Adrenal gland (tissue), 19 donors: ENCODE measurements around the gene NDUFB7. TPM values are rescaled to one million over a fixed set of nuclear protein-coding genes. Genes with fewer than 3 reads are reported as not detected.

Source experiments
- DNase-seq, 7 donors: peaks; one replicate each; pipeline ENCODE4 v3.0.0-alpha.2; 2019 to 2020
- H3K27ac ChIP-seq, 5 donors: fragments of 200-600 bp; sonication (generic) in 4 of 5; 1 replicate in 3 of 5; 2 replicates in 2 of 5; pipeline versions ENCODE4 v1.5.1 to v1.8.0; 2016 to 2020; ENCODE audit warnings: mild to moderate bottlenecking in 1 of 5
- H3K27me3 ChIP-seq: fragments of 200-600 bp; 2 replicates; pipeline ENCODE4 v1.8.0; 2021
- H3K36me3 ChIP-seq, 2 donors: fragments of 200-600 bp; replicated peaks in 1 of 2; 1 replicate in 1 of 2; 2 replicates in 1 of 2; pipeline versions ENCODE4 v1.5.1 to v1.8.0; 2018 to 2022
- H3K4me1 ChIP-seq, 2 donors: fragments of 200-600 bp; replicated peaks in 1 of 2; 1 replicate in 1 of 2; 2 replicates in 1 of 2; pipeline versions ENCODE4 v1.5.1 to v1.8.0; 2018 to 2021
- H3K4me3 ChIP-seq, 4 donors: fragments of 200-600 bp; sonication (generic) in 3 of 4; one replicate each; pipeline ENCODE4 v1.5.1; 2016 to 2018
- H3K9me3 ChIP-seq, 3 donors: fragments of 200-600 bp; sonication (generic) in 1 of 3; replicated peaks in 1 of 3; 1 replicate in 2 of 3; 2 replicates in 1 of 3; pipeline versions ENCODE4 v1.5.1 to v1.8.0; 2016 to 2021
- CTCF ChIP-seq, 6 experiments: fragments of 450-650 bp in 4 of 6; fragments of 200-600 bp in 2 of 6; sonication (generic) in 1 of 6; IDR thresholded peaks; 1 replicate in 5 of 6; 2 replicates in 1 of 6; pipeline versions ENCODE4 v1.5.1 to v1.8.0; 2016 to 2021; ENCODE audit warnings: antibody characterized with exemption in 6 of 6, mild to moderate bottlenecking in 2 of 6, moderate library complexity in 1 of 6
- POLR2A ChIP-seq, 2 donors: fragments of 450-650 bp; IDR thresholded peaks; one replicate each; pipeline ENCODE4 v1.6.1; 2017; ENCODE audit warnings: antibody characterized with exemption in 2 of 2, mild to moderate bottlenecking in 2 of 2, moderate library complexity in 1 of 2
- WGBS, 4 donors: extraction: QIAGEN DNeasy Blood & Tissue Kit in 2 of 4; methylation state at CpG; one replicate each; pipeline versions ENCODE4 v1.1.5 to v1.1.7; 2013 to 2017; 5-methylcytosine and 5-hydroxymethylcytosine counted together
- intact Hi-C, 2 donors: fragments of 100-400 bp; cut with DNase I; formaldehyde crosslinking; loops; one replicate each; pipeline versions ENCODE4 v1.14.1 to v1.15.0; 2022 to 2023
- long read RNA-seq, 10 donors: library from polyadenylated mRNA in 3 of 10; unstranded in 2 of 10; stranded (forward) in 1 of 10; transcript quantifications; one replicate each; pipeline ENCODE4 v2.0.0 and lab custom pipeline, GENCODE V29; 2021 to 2026
- polyA plus RNA-seq, 3 donors: library from polyadenylated mRNA; stranded (reverse); fragments of 200-250 nt in 2 of 3; fragments of 350-450 nt in 1 of 3; fragmentation: Illumina TruSeq in 1 of 3; extraction: RNeasy Lipid Tissue Mini Kit (QIAGEN cat#74804) in 1 of 3; gene quantifications; one replicate each; pipeline ENCODE4 v1.2.3, GENCODE V29; 2013 to 2014
- total RNA-seq, 9 donors: library from RNA; depleted of rRNA in 4 of 9; stranded (reverse); fragments of >200 nt in 4 of 9; fragments of 120-200 nt in 1 of 9; fragmentation: NEBNext Ultra II Directional in 1 of 9; extraction: Animal tissue kit (Norgen Biotek cat#: 25700) in 1 of 9; gene quantifications; one replicate each; pipeline versions ENCODE4 v1.1.0 to v1.2.4, GENCODE V29; 2013 to 2023
- donor health status: healthy with polysubstance abuse.
- donor health status: Bipolar disorder and iron deficiency.
- donor health status: DM: yes; HTN: yes; CAD: no.
- donor health status: DM: no; HTN: no; CAD: no.
- donor health status: DM: no; HTN: no; CAD: no.
- donor health status: DM: yes; HTN: yes; CAD: no.

The NDUFB7 gene
- total RNA-seq, result 100 to 1,000 TPM; 170 to 658 (median 357) TPM
- 100 to 1,000 TPM in 2 of 3 donors, 10 to 100 TPM in 1; 19.1 to 848 (median 637) TPM for polyA plus RNA-seq
- long read RNA-seq, donor 1, transcript NDUFB7-201 (3 exons, 531 nt), result major isoform, 199 of 215 reads
- long read RNA-seq, donor 1, partial matches to known transcripts, result 15 of 215 reads
- long read RNA-seq, donor 1, other reads (novel, unspliced or antisense), result 0 of 215 reads
- long read RNA-seq, donor 2, transcript NDUFB7-201 (3 exons, 531 nt), result major isoform, 97 of 97 reads
- long read RNA-seq, donor 2, partial matches to known transcripts, result 0 of 97 reads
- long read RNA-seq, donor 2, other reads (novel, unspliced or antisense), result 0 of 97 reads
- long read RNA-seq, donor 3, transcript NDUFB7-201 (3 exons, 531 nt), result major isoform, 95 of 95 reads
- long read RNA-seq, donor 3, partial matches to known transcripts, result 0 of 95 reads
- long read RNA-seq, donor 3, other reads (novel, unspliced or antisense), result 0 of 95 reads
- long read RNA-seq, donor 4, transcript NDUFB7-201 (3 exons, 531 nt), result major isoform, 241 of 246 reads
- long read RNA-seq, donor 4, partial matches to known transcripts, result 1 of 246 reads
- long read RNA-seq, donor 4, other reads (novel, unspliced or antisense), result 2 of 246 reads
- long read RNA-seq, donor 5, transcript NDUFB7-201 (3 exons, 531 nt), result major isoform, 162 of 167 reads
- long read RNA-seq, donor 5, partial matches to known transcripts, result 4 of 167 reads
- long read RNA-seq, donor 5, other reads (novel, unspliced or antisense), result 1 of 167 reads
- long read RNA-seq, donor 6, transcript NDUFB7-201 (3 exons, 531 nt), result major isoform, 248 of 248 reads
- long read RNA-seq, donor 6, partial matches to known transcripts, result 0 of 248 reads
- long read RNA-seq, donor 6, other reads (novel, unspliced or antisense), result 0 of 248 reads
- long read RNA-seq, donor 7, transcript NDUFB7-201 (3 exons, 531 nt), result major isoform, 102 of 107 reads
- long read RNA-seq, donor 7, partial matches to known transcripts, result 5 of 107 reads
- long read RNA-seq, donor 7, other reads (novel, unspliced or antisense), result 0 of 107 reads
- long read RNA-seq, donor 8, transcript NDUFB7-201 (3 exons, 531 nt), result major isoform, 157 of 165 reads
- long read RNA-seq, donor 8, partial matches to known transcripts, result 7 of 165 reads
- long read RNA-seq, donor 8, other reads (novel, unspliced or antisense), result 0 of 165 reads
- long read RNA-seq, donor 9, transcript NDUFB7-201 (3 exons, 531 nt), result major isoform, 86 of 86 reads
- long read RNA-seq, donor 9, partial matches to known transcripts, result 0 of 86 reads
- long read RNA-seq, donor 9, other reads (novel, unspliced or antisense), result 0 of 86 reads
- long read RNA-seq, donor 10, transcript NDUFB7-201 (3 exons, 531 nt), result major isoform, 82 of 82 reads
- long read RNA-seq, donor 10, partial matches to known transcripts, result 0 of 82 reads
- long read RNA-seq, donor 10, other reads (novel, unspliced or antisense), result 0 of 82 reads

- WGBS, 4 donors, result 2 to 14% (median 6%) methylated on average over 8 to 40 of the region's 40 CpGs
- no peaks in the 10 kb centered on the region for H3K27me3 ChIP-seq
- TF ChIP-seq CTCF (IDR thresholded peaks at IDR 0.05), result peak; percentile 58 to 67 (median 65)
- peak in 1 of 2 donors; percentile 49 for TF ChIP-seq POLR2A (IDR thresholded peaks at IDR 0.05)
- H3K27ac ChIP-seq, result peak within 1 kb of the TSS in 4 of 5 donors; percentile 32 to 80 (median 66)
- H3K4me1 ChIP-seq, result peaks cover 9 to 20% of the 10 kb centered on the region in 2 donors
- DNase-seq, result peak; percentile 86 to 95 (median 92)
- H3K36me3 ChIP-seq, result no peaks in the 10 kb centered on the region
- no peaks in the 10 kb centered on the region for H3K9me3 ChIP-seq
- intact Hi-C loops, result loop anchor here in 1 of 2 donors (5.0 kb wide), 1 partner anchor 115 kb away; no protein-coding TSS in a partner anchor
- H3K4me3 ChIP-seq, result peak within 1 kb of the TSS; percentile 88 to 98 (median 96)
Observed at GRCh38 chr19:14571695-14572490, at the start of gene NDUFB7. Gene NDUFB7, minus strand, starts transcription at chr19:14572066. Its CDS starts 66 bp downstream, at chr19:14572000.

DNA sequence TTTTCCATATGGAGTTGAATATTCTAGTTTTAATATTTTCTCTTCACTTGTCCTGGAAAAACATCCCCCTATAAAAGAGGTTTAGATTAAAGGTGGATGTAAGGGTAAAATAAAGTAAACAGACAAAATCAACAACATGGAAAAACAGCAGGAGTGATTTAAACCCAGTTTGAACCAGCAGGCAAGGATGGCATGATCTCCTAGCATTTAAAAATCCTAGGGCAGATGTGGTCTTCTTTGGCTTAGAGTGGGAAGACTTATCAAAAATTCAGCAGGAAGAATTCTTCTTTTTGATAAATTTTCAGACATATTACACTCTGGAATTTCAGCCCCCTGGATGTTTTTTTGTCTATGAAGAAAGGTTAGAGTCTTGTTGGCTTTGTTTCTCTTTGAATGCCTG lies 47.5 kb upstream of the NDUFB7 start:
- Histone ChIP-seq H3K27ac (no peak overlapping the region), H3K9me3 (peaks cover 0 to 13% (median 0%) of the 10 kb centered on the region in 3 donors), H3K4me1 (no peaks in the 10 kb centered on the region), H3K27me3 (no peaks in the 10 kb centered on the region), H3K4me3 (no peak overlapping the region), H3K36me3 (no peaks in the 10 kb centered on the region)
- intact Hi-C loops, result no loop called here
- TF ChIP-seq POLR2A (IDR thresholded peaks at IDR 0.05) (no peak), CTCF (IDR thresholded peaks at IDR 0.05) (no peak)
- no peak for DNase-seq

- H3K27me3 ChIP-seq, result no peaks in the 10 kb centered on the region
- WGBS, 4 donors, result 75 to 95% (median 84%) methylated on average over 3 of the region's 3 CpGs
- no peak for DNase-seq
Observed at GRCh38 chr19:14616407-14616806, 44.5 kb upstream of the NDUFB7 start.

More at GRCh38 chr19:14616407-14616806, 44.5 kb upstream of the NDUFB7 start:
- intact Hi-C loops, result no loop called here
- no peaks in the 10 kb centered on the region for H3K4me1 ChIP-seq
- H3K4me3 ChIP-seq, result no peak overlapping the region
- no peak overlapping the region for H3K27ac ChIP-seq
- H3K36me3 ChIP-seq, result no peaks in the 10 kb centered on the region
- TF ChIP-seq POLR2A (IDR thresholded peaks at IDR 0.05), result no peak
- TF ChIP-seq CTCF (IDR thresholded peaks at IDR 0.05), result no peak
- H3K9me3 ChIP-seq, result peaks cover 0 to 13% (median 0%) of the 10 kb centered on the region in 3 donors
